Measurements from ENCODE around the gene SLC12A6.
"Not testable (repeated sequence)": the region's sequence is repeated elsewhere in the genome, so short reads cannot be mapped to it uniquely, and the experiment has no call there.

SLC12A6 gene

DNA sequence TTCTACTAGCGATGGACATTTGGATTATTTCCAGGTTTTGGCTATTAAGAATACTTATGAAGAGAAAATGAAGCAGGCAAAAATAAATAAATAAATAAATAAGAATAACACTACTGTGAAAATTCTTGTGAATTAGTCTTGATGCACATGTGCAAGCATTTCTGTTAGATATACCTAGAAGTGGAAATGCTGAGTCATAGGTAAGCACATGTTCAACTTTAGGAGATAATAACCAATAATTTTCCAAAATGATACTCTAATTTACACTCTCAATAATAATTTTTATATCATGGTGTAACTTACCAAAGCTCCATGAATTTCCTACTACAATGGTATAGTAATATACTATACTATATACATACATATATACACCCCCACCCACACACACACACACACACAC is 89.4 kb downstream of the SLC12A6 start:
- DNase-seq = no peak

- DNase-seq = no peak
Measured at GRCh38 chr15:34246276-34246976, 91.2 kb downstream of the SLC12A6 start.

GRCh38 chr15:34243226-34243625 is 94.4 kb downstream of the SLC12A6 start:
- no peak for DNase-seq

DNA sequence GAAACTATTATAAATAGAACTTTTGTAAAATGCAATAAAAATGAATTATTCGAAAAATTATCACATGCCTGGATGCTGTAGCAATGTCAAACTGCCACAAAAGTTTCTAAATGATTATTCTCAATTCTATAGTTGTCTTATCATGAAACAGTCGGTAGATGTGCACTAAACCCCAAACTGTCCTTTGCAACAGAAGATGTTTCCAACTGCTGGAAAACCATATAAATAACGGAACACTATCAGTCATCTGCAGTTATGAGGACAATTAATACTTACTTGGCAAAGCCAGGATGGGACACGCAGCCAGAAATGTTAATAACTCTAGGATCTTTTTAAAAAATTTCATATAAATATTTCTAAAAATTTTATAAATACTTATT is 95.3 kb downstream of the SLC12A6 start:
- no peak for DNase-seq

DNA sequence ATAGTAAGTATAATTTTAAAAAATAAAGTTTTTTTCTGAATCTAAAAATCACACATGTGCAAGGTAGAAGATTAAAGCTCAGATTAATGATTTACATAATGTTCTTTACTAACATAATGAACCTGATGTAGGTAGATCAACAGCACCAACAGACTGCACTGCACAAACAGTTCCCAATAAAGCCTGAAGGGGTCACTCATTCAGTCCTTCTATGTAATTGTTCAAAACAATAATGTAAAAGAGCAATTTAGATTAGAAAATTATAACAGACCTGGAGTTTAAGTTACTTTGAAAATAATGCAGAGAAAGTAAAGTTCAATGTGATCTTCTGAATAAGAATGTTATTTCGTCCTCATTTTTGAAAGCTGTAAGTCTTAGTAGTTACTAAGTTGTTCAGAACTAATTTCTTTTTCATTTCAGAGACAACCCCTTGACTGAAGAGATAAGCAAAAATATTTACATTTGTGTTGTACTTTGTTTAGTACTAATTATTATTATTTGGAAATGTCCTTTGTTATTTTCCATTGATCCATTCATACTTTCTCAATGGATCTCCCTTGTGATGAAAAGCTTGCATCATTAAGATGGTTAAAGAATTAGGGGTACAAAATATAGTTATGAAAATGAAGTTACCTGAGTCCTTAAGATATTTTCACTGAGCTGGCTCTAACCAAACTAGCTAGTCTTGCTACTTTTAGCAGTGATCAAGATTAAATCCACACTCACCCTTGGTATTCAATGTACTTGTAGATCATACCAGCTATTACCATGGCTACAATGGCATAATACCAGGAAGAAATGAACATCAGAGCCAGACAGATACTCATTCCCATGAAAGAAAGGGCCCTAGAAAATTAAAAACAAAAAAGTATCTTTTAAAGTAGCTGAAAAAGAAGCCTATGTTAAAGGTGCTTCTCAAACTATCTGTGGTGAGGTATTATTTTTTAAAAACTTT is 95.9 kb downstream of the SLC12A6 start:
- no peak for DNase-seq

- no peak for DNase-seq
Measured at GRCh38 chr15:34240537-34240936, 97.0 kb downstream of the SLC12A6 start.

GRCh38 chr15:34239151-34239808 is 98.3 kb downstream of the SLC12A6 start:
- DNase-seq = no peak

- DNase-seq = no peak
Measured at GRCh38 chr15:34233614-34234013, 104.0 kb downstream of the SLC12A6 start.

- DNase-seq = no peak
Measured at GRCh38 chr15:34223904-34224596, 113.5 kb downstream of the SLC12A6 start.

- DNase-seq = no peak
Measured at GRCh38 chr15:34217587-34218225, 119.9 kb downstream of the SLC12A6 start.

- no peak for DNase-seq
Measured at GRCh38 chr15:34216527-34217270, 120.9 kb downstream of the SLC12A6 start.

DNA sequence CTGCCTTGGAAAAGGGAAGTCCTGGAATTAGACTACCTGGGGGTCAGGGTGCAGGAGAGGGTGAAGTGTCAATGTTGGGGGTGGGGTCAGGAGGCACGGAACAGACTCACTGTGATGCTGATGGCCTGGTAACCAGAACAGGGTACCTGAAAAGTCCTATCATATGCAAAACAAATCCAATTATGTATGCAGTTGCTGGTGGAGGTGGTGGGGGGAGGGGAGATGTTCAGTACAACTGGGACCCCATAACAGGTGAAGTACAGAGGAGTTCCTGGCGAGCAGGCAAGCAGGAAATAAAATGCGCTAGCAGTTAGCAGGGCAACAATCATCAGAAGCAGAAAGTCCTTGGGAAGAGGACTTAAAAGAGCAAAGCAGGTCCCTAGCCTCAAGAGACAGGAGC is 123.4 kb downstream of the SLC12A6 start:
- DNase-seq = no peak

DNA sequence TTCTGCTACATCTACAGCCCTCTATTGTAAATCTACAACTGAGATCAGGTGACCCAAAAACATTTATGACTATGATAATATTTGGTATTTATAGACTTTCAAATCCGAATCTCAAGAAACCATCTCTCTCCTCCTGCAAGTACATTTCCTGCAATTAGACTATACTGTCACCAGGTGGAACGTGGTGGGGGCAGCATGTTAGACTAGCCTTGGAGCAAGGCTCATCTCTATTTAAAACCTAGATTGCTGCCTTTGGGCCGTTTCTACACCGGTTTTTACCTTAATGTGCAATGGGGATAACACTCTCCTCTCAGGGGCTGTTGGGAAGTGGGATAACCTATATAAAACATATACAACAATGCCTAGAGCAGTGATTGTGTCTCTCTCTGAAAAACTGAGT is 123.9 kb downstream of the SLC12A6 start:
- no peak for DNase-seq

GRCh38 chr15:34209421-34210282 is 127.9 kb downstream of the SLC12A6 start, which contains the start of gene KATNBL1:
Gene KATNBL1, minus strand, starts transcription at chr15:34210096. Its CDS starts 46,420 bp downstream, at chr15:34163676.
- peak; percentile 97 for DNase-seq

DNA sequence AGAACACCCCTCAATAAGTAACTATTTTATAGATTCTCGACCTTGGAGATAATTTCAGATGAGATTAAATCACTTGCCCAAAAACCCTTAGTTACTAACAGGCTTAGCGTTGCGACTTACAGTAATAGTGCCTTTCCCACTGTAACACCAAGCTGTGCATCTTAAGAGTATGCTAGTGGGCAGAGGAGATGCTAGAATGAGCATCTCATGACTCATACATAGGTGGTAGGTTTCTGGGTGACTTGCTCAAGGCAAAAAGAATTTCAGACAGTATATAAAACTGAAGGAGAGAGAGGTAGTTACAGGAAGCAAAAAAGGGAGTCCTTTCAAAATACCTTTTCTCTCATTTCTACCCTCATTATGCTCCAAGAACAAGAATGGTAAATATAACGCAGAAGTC is 131.6 kb downstream of the SLC12A6 start:
- no peak for DNase-seq

- no peak for DNase-seq
Measured at GRCh38 chr15:34203936-34204335, 133.6 kb downstream of the SLC12A6 start.

- no peak for DNase-seq
Measured at GRCh38 chr15:34203305-34203704, 134.3 kb downstream of the SLC12A6 start.

DNA sequence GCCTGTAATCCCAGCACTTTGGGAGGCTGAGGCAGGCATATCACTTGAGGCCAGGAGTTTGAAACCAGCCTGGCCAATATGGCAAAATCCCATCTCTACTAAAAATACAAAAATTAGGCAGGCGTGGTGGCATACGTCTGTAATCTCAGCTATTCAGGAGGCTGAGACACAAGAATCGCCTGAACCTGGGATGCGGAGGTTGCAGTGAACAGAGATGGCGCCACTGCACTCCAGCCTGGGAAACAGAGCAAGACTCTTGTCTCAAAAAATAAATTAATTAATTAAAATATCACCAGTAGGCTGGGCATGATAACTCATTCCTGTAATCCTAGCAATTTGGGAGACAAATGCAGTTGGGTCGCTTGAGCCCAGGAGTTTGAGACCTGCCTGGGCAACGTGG is 144.3 kb downstream of the SLC12A6 start:
- DNase-seq = not testable (repeated sequence)

DNA sequence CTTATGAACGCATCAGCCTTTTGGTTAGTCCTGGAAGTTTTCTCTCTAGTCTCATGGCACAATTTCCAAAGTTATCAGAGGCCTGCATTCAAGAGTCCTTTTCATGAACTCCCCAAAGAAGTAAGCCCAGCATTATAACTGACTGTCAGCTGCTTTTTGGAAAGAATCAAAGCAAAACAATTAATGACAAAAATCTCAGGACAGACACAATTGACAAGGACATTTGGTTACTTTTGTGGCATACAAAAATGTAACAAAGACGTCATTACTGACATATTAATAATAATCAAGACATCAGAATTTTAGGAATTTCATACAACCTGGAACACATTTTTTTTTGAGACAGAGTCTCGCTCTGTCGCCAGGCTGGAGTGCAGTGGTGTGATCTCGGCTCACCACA is 148.9 kb downstream of the SLC12A6 start:
- DNase-seq = no peak

- DNase-seq = no peak
Measured at GRCh38 chr15:34185666-34186065, 151.9 kb downstream of the SLC12A6 start.

DNA sequence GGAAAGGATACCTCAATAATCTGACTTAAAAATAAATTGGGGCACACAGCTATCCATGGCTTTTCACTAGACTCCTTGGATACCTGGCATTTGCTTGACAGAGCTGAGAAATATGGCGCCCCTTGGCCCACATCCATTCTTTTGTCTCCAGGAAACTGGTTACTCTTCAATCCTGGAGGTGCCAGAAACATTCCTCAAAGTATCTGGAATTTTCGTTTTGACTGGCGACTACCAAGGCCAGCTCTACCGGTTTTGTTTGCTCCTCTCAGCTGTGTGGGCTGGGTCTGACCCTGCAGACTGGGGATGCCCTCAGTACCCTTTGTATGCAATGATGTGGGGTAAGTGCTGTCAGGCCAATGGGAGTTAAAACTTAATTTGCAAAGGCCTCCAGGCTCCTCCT is 154.6 kb downstream of the SLC12A6 start:
- DNase-seq = no peak

All from activated T-cell treated with anti-CD3 and anti-CD28 coated beads, Interleukin-2, amount 50 U/mL, for 1 hour (primary cell).